Fibroblast of mammary gland (primary cell): ENCODE results near the gene STK24.

Source experiments
- DNase-seq: peaks from one replicate; pipeline ENCODE4 v3.0.0-alpha.2; 2010; ENCODE audit warnings: low read depth
- H3K4me3 ChIP-seq: 2 replicates; pipeline ENCODE4 v1.5.1; 2011; ENCODE audit warnings: low read depth, mild to moderate bottlenecking, low read length, moderate library complexity; ENCODE audit not compliant: control insufficient read depth
- TF ChIP-seq, protein P1 (sequence below): conservative IDR thresholded peaks from 2 replicates; pipeline ENCODE4 v1.5.1; 2011; ENCODE audit warnings: low read depth, low read length, inconsistent platforms; ENCODE audit not compliant: control insufficient read depth, insufficient read depth

STK24 gene

GRCh38 chr13:98487522-98487921 is 89.4 kb downstream of the STK24 start:
- no peak overlapping the region for H3K4me3 ChIP-seq
- TF ChIP-seq, protein P1, sequence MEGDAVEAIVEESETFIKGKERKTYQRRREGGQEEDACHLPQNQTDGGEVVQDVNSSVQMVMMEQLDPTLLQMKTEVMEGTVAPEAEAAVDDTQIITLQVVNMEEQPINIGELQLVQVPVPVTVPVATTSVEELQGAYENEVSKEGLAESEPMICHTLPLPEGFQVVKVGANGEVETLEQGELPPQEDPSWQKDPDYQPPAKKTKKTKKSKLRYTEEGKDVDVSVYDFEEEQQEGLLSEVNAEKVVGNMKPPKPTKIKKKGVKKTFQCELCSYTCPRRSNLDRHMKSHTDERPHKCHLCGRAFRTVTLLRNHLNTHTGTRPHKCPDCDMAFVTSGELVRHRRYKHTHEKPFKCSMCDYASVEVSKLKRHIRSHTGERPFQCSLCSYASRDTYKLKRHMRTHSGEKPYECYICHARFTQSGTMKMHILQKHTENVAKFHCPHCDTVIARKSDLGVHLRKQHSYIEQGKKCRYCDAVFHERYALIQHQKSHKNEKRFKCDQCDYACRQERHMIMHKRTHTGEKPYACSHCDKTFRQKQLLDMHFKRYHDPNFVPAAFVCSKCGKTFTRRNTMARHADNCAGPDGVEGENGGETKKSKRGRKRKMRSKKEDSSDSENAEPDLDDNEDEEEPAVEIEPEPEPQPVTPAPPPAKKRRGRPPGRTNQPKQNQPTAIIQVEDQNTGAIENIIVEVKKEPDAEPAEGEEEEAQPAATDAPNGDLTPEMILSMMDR: no peak
- no peak for DNase-seq

- DNase-seq: peak; percentile 19
- TF ChIP-seq, protein P1: no peak
- H3K4me3 ChIP-seq: no peak overlapping the region
Measured at GRCh38 chr13:98487016-98487415, 89.9 kb downstream of the STK24 start.

GRCh38 chr13:98486412-98486811 is 90.5 kb downstream of the STK24 start:
- DNase-seq: no peak

GRCh38 chr13:98485561-98485960 is 91.3 kb downstream of the STK24 start:
- H3K4me3 ChIP-seq: no peak overlapping the region
- DNase-seq: no peak
- TF ChIP-seq, protein P1: no peak

More at GRCh38 chr13:98486412-98486811, 90.5 kb downstream of the STK24 start:
- H3K4me3 ChIP-seq: no peak overlapping the region
- TF ChIP-seq, protein P1: no peak

GRCh38 chr13:98484289-98485219 is 92.4 kb downstream of the STK24 start:
- peak; percentile 97 for DNase-seq
- TF ChIP-seq, protein P1: no peak
- H3K4me3 ChIP-seq: peak overlapping the region; percentile 13

DNA sequence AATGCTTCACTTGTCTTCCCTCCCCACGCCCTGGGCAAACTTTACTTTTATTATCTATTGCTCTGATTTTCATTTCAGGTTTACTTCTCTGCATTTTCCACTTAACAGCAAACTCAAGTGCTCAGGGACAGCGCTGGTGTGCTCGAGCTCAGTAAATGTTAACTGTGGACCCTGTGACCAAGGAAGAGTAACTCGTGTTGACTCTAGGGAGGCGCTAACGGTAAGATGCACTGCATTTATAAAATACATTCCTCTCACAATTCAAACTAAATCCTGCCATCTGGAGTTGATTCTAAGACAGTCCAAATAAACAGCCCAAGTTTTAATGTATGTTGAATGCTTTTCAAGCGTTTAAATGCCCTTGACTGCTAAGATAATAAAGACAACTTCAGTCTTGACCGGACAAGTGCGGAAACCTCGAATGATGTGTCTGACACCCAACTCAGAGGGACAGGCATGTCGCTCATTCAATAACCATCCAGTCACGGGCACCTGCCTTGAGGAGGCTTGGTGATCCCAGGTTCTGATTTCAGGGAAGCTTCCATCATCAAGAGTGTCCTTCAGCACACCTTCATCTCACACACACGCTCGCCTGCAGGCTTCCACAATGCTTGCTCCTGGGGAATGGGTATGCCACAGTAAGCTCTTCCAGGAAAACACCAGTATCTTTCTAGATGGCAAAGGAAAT is 93.2 kb downstream of the STK24 start:
- peak; percentile 32 for DNase-seq
- H3K4me3 ChIP-seq: no peak overlapping the region
- TF ChIP-seq, protein P1: no peak
